K562 (cell line): Measurements from ENCODE around the gene SRD5A2. TPM values are rescaled to one million over a fixed set of nuclear protein-coding genes. Genes with fewer than 3 reads are reported as not detected.

Experiments
- ATAC-seq: fragments of 200-7000 bp; cut with Tn5 transposase; 3 replicates; pipeline ENCODE4 v1.9.1; 2020; ENCODE audit warnings: moderate library complexity
- BruUV-seq: library from RNA; stranded (reverse); fragments of 400-500 nt; replicated peaks from 2 replicates; lab custom pipeline; 2021; lab: Mats Ljungman, UMichigan
- CTCF ChIA-PET: fragments of 300-600 bp; formaldehyde crosslinking; extraction: SDS; loops from one replicate; lab custom pipeline; 2021; ENCODE audit warnings: low intra/inter-chr PET ratio; lab: Yijun Ruan, JAX
- POLR2A ChIA-PET: fragments of 300-600, 350-650 bp; sonication (Branson Sonifier 250); formaldehyde crosslinking; extraction: SDS; loops from one replicate; lab custom pipeline; 2021; ENCODE audit warnings: antibody characterized with exemption, inconsistent platforms; lab: Yijun Ruan, JAX
- DNase-seq, 4 experiments: peaks; one replicate each; pipeline versions ENCODE4 v3.0.0 to v3.0.0-alpha.2; 2011 to 2018; ENCODE audit warnings: low spot score in 3 of 4, mixed read lengths in 3 of 4; ENCODE audit errors: extremely low read depth in 1 of 4
- FAIRE-seq: peaks from 2 replicates; lab custom pipeline; 2011; peaks lifted over from hg19 to GRCh38; lab: Jason Lieb, UNC
- H2AFZ ChIP-seq: 2 replicates; pipeline ENCODE4 v1.6.0; 2011; ENCODE audit warnings: low read depth, low read length, control low read depth, inconsistent platforms
- H3K27ac ChIP-seq: fragments of 200-600 bp; 3 replicates; pipeline ENCODE4 v1.8.0; 2011; ENCODE audit warnings: low read depth, mild to moderate bottlenecking, control low read depth, inconsistent platforms, low read length, moderate library complexity, mixed read lengths; ENCODE audit errors: extremely low read depth
- H3K27me3 ChIP-seq, 2 experiments: fragments of 300-600 bp in 1 of 2; 2 replicates in 1 of 2; 3 replicates in 1 of 2; pipeline versions ENCODE4 v1.6.0 to v1.8.0; 2011; ENCODE audit warnings: inconsistent platforms in 2 of 2, low read length in 2 of 2, mild to moderate bottlenecking in 1 of 2, mixed read lengths in 1 of 2, moderate library complexity in 1 of 2; ENCODE audit not compliant: control insufficient read depth in 2 of 2, insufficient read depth in 2 of 2
- H3K36me3 ChIP-seq: fragments of 300-600 bp; 3 replicates; pipeline ENCODE4 v1.8.0; 2011; ENCODE audit warnings: mild to moderate bottlenecking, low read length, inconsistent platforms; ENCODE audit not compliant: control insufficient read depth, insufficient read depth
- H3K4me1 ChIP-seq, 2 experiments: fragments of 200-600 bp in 1 of 2; replicated peaks in 1 of 2; 2 replicates in 1 of 2; 3 replicates in 1 of 2; pipeline versions ENCODE4 v1.5.1 to v1.8.0; 2011; ENCODE audit warnings: inconsistent platforms in 2 of 2, low read length in 2 of 2, mild to moderate bottlenecking in 1 of 2, mixed read lengths in 1 of 2, moderate library complexity in 1 of 2; ENCODE audit not compliant: control insufficient read depth in 2 of 2, insufficient read depth in 2 of 2
- H3K4me2 ChIP-seq: 2 replicates; pipeline ENCODE4 v1.6.1; 2011; ENCODE audit warnings: low read length, control low read depth, inconsistent platforms, mixed read lengths; ENCODE audit not compliant: insufficient read depth
- H3K4me3 ChIP-seq: fragments of 200-600 bp; sonication (generic), shearing (Covaris generic); 2 replicates; pipeline ENCODE4 v1.5.1; 2016; ENCODE audit warnings: control low read depth, inconsistent platforms
- H3K79me2 ChIP-seq: fragments of 200-600 bp; 3 replicates; pipeline ENCODE4 v1.8.0; 2011; ENCODE audit warnings: low read length, inconsistent platforms; ENCODE audit not compliant: control insufficient read depth, insufficient read depth
- H3K9ac ChIP-seq, 2 experiments: 2 replicates each; pipeline versions ENCODE4 v1.6.0 to v1.6.1; 2011; ENCODE audit warnings: low read depth in 2 of 2, low read length in 2 of 2, control low read depth in 1 of 2, inconsistent platforms in 1 of 2, mild to moderate bottlenecking in 1 of 2, mixed read lengths in 1 of 2; ENCODE audit not compliant: insufficient read depth in 1 of 2
- H3K9me1 ChIP-seq: one replicate; pipeline ENCODE4 v1.6.0; 2011; ENCODE audit warnings: inconsistent platforms, mild to moderate bottlenecking, low read length, moderate library complexity; ENCODE audit not compliant: control insufficient read depth, insufficient read depth
- H3K9me3 ChIP-seq: replicated peaks from 2 replicates; pipeline ENCODE4 v1.5.1; 2011; ENCODE audit warnings: low read depth, low read length, inconsistent platforms; ENCODE audit not compliant: control insufficient read depth, insufficient read depth
- H4K20me1 ChIP-seq: replicated peaks from 2 replicates; pipeline ENCODE4 v1.6.1; 2011; ENCODE audit warnings: low read length, inconsistent platforms, mixed read lengths; ENCODE audit not compliant: control insufficient read depth, insufficient read depth
- DACH1 ChIP-seq: fragments of 450-650 bp; IDR thresholded peaks from 2 replicates; pipeline ENCODE4 v1.6.1; 2018; ENCODE audit not compliant: partially characterized antibody
- ILF3 ChIP-seq: fragments of 450-650 bp; IDR thresholded peaks from 2 replicates; pipeline ENCODE4 v1.6.1; 2018; ENCODE audit warnings: antibody characterized with exemption, mild to moderate bottlenecking, moderate library complexity, borderline replicate concordance
- NFYB ChIP-seq: IDR thresholded peaks from 2 replicates; pipeline ENCODE4 v1.6.1; 2011; ENCODE audit warnings: mild to moderate bottlenecking, moderate library complexity; ENCODE audit not compliant: insufficient read length; ENCODE audit errors: extremely low read depth
- NR4A1 ChIP-seq, 2 experiments: fragments of 250-450 bp in 1 of 2; fragments of 450-650 bp in 1 of 2; sonication (Bioruptor Pico) in 1 of 2; IDR thresholded peaks; 2 replicates each; pipeline versions ENCODE4 v1.4.0 to v1.6.1; 2016 to 2020; ENCODE audit warnings: mild to moderate bottlenecking in 2 of 2, missing compliant biosample characterization in 1 of 2, missing genetic modification characterization in 1 of 2, moderate library complexity in 1 of 2
- RUNX1 ChIP-seq: sonication (generic); IDR thresholded peaks from 2 replicates; pipeline ENCODE4 v1.6.1; 2016; ENCODE audit warnings: antibody characterized with exemption, low read depth
- SMAD4 ChIP-seq: fragments of 250-450 bp; sonication (Bioruptor Pico); conservative IDR thresholded peaks from 2 replicates; pipeline ENCODE4 v1.8.0; 2021; ENCODE audit warnings: inconsistent platforms, mild to moderate bottlenecking, moderate library complexity
- SUPT5H ChIP-seq: fragments of 450-650 bp; IDR thresholded peaks from 2 replicates; pipeline ENCODE4 v1.6.1; 2016
- THAP7 ChIP-seq: fragments of 250-450 bp; sonication (Bioruptor Pico); IDR thresholded peaks from 2 replicates; pipeline ENCODE4 v1.5.0; 2021
- ZEB2 ChIP-seq: fragments of 450-650 bp; IDR thresholded peaks from 2 replicates; pipeline ENCODE4 v1.6.1; 2016
- ZFX ChIP-seq: sonication (generic); formaldehyde crosslinking; IDR thresholded peaks from 2 replicates; pipeline ENCODE4 v1.8.0; 2022; ENCODE audit warnings: mild to moderate bottlenecking, missing genetic modification reagents, moderate library complexity
- WGBS: fragments of 100-300 bp; shearing (Covaris generic); methylation state at CpG from one replicate; pipeline ENCODE4 v1.1.6; 2016; ENCODE audit warnings: low coverage, mixed read lengths; ENCODE audit not compliant: insufficient coverage; ENCODE audit errors: missing lambda C conversion rate; 5-methylcytosine and 5-hydroxymethylcytosine counted together
- in situ Hi-C: fragments of 300-500 bp; cut with MboI; formaldehyde crosslinking; loops from 4 replicates; pipeline ENCODE4 v1.15.0; 2018; ENCODE audit warnings: inconsistent platforms, mixed read lengths
- intact Hi-C: fragments of 100-400 bp; cut with micrococcal nuclease; formaldehyde crosslinking; loops from 2 replicates; pipeline ENCODE4 v1.14.2; 2022
- polyA plus RNA-seq, 8 experiments: library from polyadenylated mRNA; depleted of rRNA in 4 of 8; stranded (reverse) in 5 of 8; unstranded in 3 of 8; fragments of >200 nt; fragmentation: Nextera tagmentation in 2 of 8; fragmentation: Illumina TruSeq in 1 of 8; extraction: Ambion mirVana in 2 of 8; extraction: Trizol in 1 of 8; gene quantifications; 2 replicates each; pipeline versions ENCODE4 v1.2.1 to v1.2.3, GENCODE V29; 2011 to 2014; ENCODE audit warnings: inconsistent platforms in 1 of 8, missing spikeins in 1 of 8
- total RNA-seq, 7 experiments: library from RNA; depleted of rRNA in 6 of 7; stranded (reverse); fragments of >200 nt in 6 of 7; fragmentation: Illumina TruSeq in 2 of 7; extraction: Trizol in 2 of 7; gene quantifications; 2 replicates each; pipeline versions ENCODE4 v1.2.1 to v1.2.3, GENCODE V29; 2011 to 2021; ENCODE audit warnings: low replicate concordance in 1 of 7
- TF ChIP-seq, protein P1 (sequence below): fragments of 450-650 bp; formaldehyde crosslinking; IDR thresholded peaks from 2 replicates; pipeline ENCODE4 v1.4.0; 2022; ENCODE audit warnings: missing genetic modification characterization

Gene SRD5A2
- total and polyA plus RNA-seq, 9 of the 15 experiments (the other 6 are each of a cell fraction or from before 2014, with no cell fraction given) = 0.03 TPM; not detected in 8

- no peak for TF ChIP-seq NR4A1 (CRISPR knock-in tag; IDR thresholded peaks at IDR 0.05)
- no peak for TF ChIP-seq NR4A1 (tag; IDR thresholded peaks at IDR 0.05)
- TF ChIP-seq, protein P1, sequence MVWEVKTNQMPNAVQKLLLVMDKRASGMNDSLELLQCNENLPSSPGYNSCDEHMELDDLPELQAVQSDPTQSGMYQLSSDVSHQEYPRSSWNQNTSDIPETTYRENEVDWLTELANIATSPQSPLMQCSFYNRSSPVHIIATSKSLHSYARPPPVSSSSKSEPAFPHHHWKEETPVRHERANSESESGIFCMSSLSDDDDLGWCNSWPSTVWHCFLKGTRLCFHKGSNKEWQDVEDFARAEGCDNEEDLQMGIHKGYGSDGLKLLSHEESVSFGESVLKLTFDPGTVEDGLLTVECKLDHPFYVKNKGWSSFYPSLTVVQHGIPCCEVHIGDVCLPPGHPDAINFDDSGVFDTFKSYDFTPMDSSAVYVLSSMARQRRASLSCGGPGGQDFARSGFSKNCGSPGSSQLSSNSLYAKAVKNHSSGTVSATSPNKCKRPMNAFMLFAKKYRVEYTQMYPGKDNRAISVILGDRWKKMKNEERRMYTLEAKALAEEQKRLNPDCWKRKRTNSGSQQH (CRISPR knock-in tag) = no peak
- no peak for TF ChIP-seq ZEB2
- TF ChIP-seq THAP7 (CRISPR knock-in tag) = no peak
- TF ChIP-seq SMAD4 (CRISPR knock-in tag) = no peak
- no peak for TF ChIP-seq ILF3
- no peak for TF ChIP-seq RUNX1
- no peak for TF ChIP-seq ZFX (CRISPR knock-in tag)
- TF ChIP-seq DACH1 = no peak
- TF ChIP-seq SUPT5H = no peak
- TF ChIP-seq NFYB = no peak
- ChIA-PET CTCF (no interaction called here), POLR2A (interaction anchor here (0.7 to 1.1 kb wide), 2 partner anchors 9 to 1823 kb away, joined by 3 read pairs; no protein-coding TSS in a partner anchor)
- Histone ChIP-seq H2AFZ (no peak overlapping the region), H3K27ac (no peak overlapping the region), H3K9me1 (no peaks in the 10 kb centered on the region), H3K79me2 (no peaks in the 10 kb centered on the region), H3K9me3 (no peaks in the 10 kb centered on the region), H3K4me3 (no peak overlapping the region), H3K4me1 (no peaks in the 10 kb centered on the region), H3K27me3 (no peaks in the 10 kb centered on the region), H3K9ac (no peak overlapping the region), H3K36me3 (no peaks in the 10 kb centered on the region), H3K4me2 (no peak overlapping the region), H4K20me1 (no peaks in the 10 kb centered on the region)
- in situ Hi-C loops = no loop called here
- intact Hi-C loops = no loop called here
- DNase-seq (no peak), ATAC-seq (no peak), FAIRE-seq (no peak)
- BruUV-seq = no TSS peak
- WGBS = 0% methylated on average over 3 of the region's 3 CpGs
Observed at GRCh38 chr2:31567679-31568078, 13.1 kb downstream of the SRD5A2 start.
